Vagina (tissue), 2 donors: ENCODE data around the gene ZNF101. TPM values are rescaled to one million over a fixed set of nuclear protein-coding genes. Genes with fewer than 3 reads are reported as not detected.
"Not testable (repeated sequence)": the region's sequence is repeated elsewhere in the genome, so short reads cannot be mapped to it uniquely, and the experiment has no call there.

Experiments used
- DNase-seq, 2 donors: peaks; one replicate each; pipeline ENCODE4 v3.0.0-alpha.2; 2017; ENCODE audit errors: extremely low spot score in 2 of 2
- H3K27ac ChIP-seq: fragments of 200-600 bp; sonication (generic); one replicate; pipeline ENCODE4 v1.5.1; 2019
- H3K27me3 ChIP-seq: fragments of 200-600 bp; sonication (generic); one replicate; pipeline ENCODE4 v1.5.1; 2019
- H3K36me3 ChIP-seq, 2 donors: fragments of 200-600 bp; sonication (generic); one replicate each; pipeline ENCODE4 v1.5.1; 2017 to 2019
- H3K4me1 ChIP-seq: fragments of 200-600 bp; sonication (generic); one replicate; pipeline ENCODE4 v1.5.1; 2019
- H3K4me3 ChIP-seq, 2 donors: fragments of 200-600 bp; sonication (generic); 1 replicate in 1 of 2; 2 replicates in 1 of 2; pipeline ENCODE4 v1.5.1; 2016 to 2019
- H3K9me3 ChIP-seq: fragments of 200-600 bp; sonication (generic); one replicate; pipeline ENCODE4 v1.5.1; 2019
- POLR2A ChIP-seq, 2 donors: fragments of 450-650 bp; IDR thresholded peaks; one replicate each; pipeline ENCODE4 v1.6.1; 2017; ENCODE audit warnings: antibody characterized with exemption in 2 of 2, mild to moderate bottlenecking in 2 of 2, moderate library complexity in 2 of 2
- POLR2AphosphoS5 ChIP-seq, 2 donors: sonication (generic); formaldehyde crosslinking; IDR thresholded peaks; one replicate each; pipeline ENCODE4 v1.9.0; 2017; ENCODE audit warnings: antibody characterized with exemption in 2 of 2, mild to moderate bottlenecking in 2 of 2, low read depth in 1 of 2; ENCODE audit not compliant: insufficient read depth in 1 of 2
- intact Hi-C: fragments of 100-400 bp; cut with DNase I; formaldehyde crosslinking; loops from one replicate; pipeline ENCODE4 v1.15.1; 2023
- total RNA-seq: library from RNA; depleted of rRNA; stranded (reverse); fragments of >200 nt; gene quantifications from one replicate; pipeline ENCODE4 v1.2.3, GENCODE V29; 2016
- TF ChIP-seq, protein P1 (sequence below), 3 experiments: fragments of 450-650 bp in 2 of 3; fragments of 200-600 bp in 1 of 3; sonication (generic) in 1 of 3; IDR thresholded peaks; one replicate each; pipeline ENCODE4 v1.5.1; 2017 to 2019; ENCODE audit warnings: antibody characterized with exemption in 3 of 3, mild to moderate bottlenecking in 2 of 3, moderate library complexity in 2 of 3

ZNF101 gene
- total RNA-seq, 1 donor from 2014 or later = 6.9 TPM

DNA sequence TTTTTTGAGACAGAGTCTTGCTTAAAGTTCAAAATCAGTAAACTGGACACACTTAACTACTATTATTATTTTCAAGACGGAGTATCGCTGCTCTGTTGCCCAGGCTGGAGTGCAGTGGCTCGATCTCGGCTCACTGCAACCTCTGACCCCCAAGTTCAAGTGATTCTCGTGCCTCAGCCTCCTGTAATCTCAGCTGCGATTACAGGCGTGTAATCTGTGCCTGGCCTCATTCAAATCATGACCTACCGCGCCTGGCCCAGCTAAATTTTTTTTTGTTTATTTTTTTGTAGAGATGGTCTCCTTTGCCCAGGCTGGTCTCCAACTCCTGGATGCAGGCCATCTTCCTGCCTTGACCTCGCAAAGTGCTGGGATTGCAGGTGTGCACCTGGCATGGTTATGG, 23.0 kb downstream of the ZNF101 start:
- no peak for TF ChIP-seq POLR2A (IDR thresholded peaks at IDR 0.05)
- TF ChIP-seq, protein P1, sequence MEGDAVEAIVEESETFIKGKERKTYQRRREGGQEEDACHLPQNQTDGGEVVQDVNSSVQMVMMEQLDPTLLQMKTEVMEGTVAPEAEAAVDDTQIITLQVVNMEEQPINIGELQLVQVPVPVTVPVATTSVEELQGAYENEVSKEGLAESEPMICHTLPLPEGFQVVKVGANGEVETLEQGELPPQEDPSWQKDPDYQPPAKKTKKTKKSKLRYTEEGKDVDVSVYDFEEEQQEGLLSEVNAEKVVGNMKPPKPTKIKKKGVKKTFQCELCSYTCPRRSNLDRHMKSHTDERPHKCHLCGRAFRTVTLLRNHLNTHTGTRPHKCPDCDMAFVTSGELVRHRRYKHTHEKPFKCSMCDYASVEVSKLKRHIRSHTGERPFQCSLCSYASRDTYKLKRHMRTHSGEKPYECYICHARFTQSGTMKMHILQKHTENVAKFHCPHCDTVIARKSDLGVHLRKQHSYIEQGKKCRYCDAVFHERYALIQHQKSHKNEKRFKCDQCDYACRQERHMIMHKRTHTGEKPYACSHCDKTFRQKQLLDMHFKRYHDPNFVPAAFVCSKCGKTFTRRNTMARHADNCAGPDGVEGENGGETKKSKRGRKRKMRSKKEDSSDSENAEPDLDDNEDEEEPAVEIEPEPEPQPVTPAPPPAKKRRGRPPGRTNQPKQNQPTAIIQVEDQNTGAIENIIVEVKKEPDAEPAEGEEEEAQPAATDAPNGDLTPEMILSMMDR (IDR thresholded peaks at IDR 0.05) = no peak
- TF ChIP-seq POLR2AphosphoS5 (IDR thresholded peaks at IDR 0.05; ENCODE audit: insufficient read depth in 1 of 2, low read depth in 1 of 2) = no peak
- intact Hi-C loops = no loop called here
- no peaks in the 10 kb centered on the region for H3K36me3 ChIP-seq
- no peaks in the 10 kb centered on the region for H3K27me3 ChIP-seq
- no peaks in the 10 kb centered on the region for H3K9me3 ChIP-seq
- H3K27ac ChIP-seq = no peak overlapping the region
- no peak for DNase-seq
- H3K4me1 ChIP-seq = no peaks in the 10 kb centered on the region
- H3K4me3 ChIP-seq = no peak overlapping the region

DNA sequence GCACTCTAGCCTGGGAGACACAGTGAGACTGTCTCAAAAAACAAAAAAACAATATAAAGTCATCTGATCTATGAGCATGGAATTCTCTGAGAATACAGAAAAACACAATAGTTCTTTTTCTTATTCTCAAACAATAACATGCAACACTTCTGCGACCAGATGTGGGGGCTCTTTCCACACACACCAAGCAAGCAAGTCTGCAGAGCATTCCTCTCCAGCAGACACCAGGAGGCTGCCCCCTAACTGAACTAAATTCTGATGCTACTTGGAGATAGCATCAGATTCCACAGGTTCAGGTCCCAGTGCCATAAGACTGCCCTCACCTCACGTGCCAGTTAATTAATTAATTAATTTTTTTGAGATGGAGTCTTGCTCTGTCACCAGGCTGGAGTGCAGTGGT, 27.7 kb downstream of the ZNF101 start:
- Histone ChIP-seq H3K27ac (no peak overlapping the region), H3K4me3 (no peak overlapping the region), H3K4me1 (no peaks in the 10 kb centered on the region), H3K27me3 (no peaks in the 10 kb centered on the region), H3K36me3 (no peaks in the 10 kb centered on the region), H3K9me3 (peaks cover 4% of the 10 kb centered on the region)
- intact Hi-C loops = no loop called here
- DNase-seq = no peak
- TF ChIP-seq POLR2A (IDR thresholded peaks at IDR 0.05) = no peak

DNA sequence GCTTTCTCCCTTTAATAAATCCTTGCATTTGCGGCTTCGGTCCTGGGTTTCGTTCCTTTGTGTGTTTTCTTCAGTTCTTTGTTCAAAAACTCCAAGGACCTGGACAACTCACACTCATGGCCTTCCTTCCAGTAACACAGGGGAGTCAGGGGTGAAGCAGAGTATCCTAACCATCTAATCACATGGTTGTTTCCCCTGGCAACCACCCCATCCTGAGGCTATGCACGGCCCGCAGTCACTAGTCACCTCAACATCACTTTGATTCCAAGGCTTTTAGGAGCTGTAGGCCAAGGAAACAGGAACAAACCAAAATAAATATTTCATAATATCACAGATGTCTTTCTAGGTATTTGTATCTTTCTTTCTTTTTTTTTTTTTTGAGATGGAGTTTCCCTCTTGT, 28.9 kb downstream of the ZNF101 start:
- H3K27ac ChIP-seq = no peak overlapping the region
- H3K4me1 ChIP-seq = no peaks in the 10 kb centered on the region
- intact Hi-C loops = no loop called here
- no peaks in the 10 kb centered on the region for H3K36me3 ChIP-seq
- no peaks in the 10 kb centered on the region for H3K27me3 ChIP-seq
- H3K4me3 ChIP-seq = no peak overlapping the region
- TF ChIP-seq POLR2AphosphoS5 (IDR thresholded peaks at IDR 0.05; ENCODE audit: insufficient read depth in 1 of 2, low read depth in 1 of 2) = no peak
- TF ChIP-seq, protein P1 (IDR thresholded peaks at IDR 0.05) = no peak
- TF ChIP-seq POLR2A (IDR thresholded peaks at IDR 0.05) = no peak
- H3K9me3 ChIP-seq = peaks cover 4% of the 10 kb centered on the region
- no peak for DNase-seq

DNA sequence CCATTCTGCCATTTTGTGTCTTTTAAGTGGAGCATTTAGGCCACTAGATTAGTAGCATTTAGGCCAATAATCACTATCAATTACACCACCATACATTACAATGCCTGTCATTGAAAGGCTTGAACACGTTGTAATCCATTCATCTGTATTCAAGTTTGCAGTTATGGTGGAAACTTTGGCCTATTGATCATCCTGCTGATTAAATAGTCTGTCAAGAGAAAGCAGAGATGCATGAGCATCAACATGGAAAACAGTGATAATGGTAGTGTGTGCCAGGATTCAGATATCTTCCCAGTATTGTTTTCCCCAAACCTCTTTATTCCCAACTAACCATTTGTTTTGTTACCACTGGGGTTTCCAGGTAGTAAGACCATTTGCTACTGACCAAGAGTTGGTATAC, 31.9 kb downstream of the ZNF101 start:
- DNase-seq, H3K27ac ChIP-seq, H3K4me1 ChIP-seq, H3K27me3 ChIP-seq, H3K4me3 ChIP-seq, intact Hi-C loops, H3K9me3 ChIP-seq: not testable (repeated sequence)
- H3K36me3 ChIP-seq = peaks cover 0 to 12% of the 10 kb centered on the region in 2 donors

DNA sequence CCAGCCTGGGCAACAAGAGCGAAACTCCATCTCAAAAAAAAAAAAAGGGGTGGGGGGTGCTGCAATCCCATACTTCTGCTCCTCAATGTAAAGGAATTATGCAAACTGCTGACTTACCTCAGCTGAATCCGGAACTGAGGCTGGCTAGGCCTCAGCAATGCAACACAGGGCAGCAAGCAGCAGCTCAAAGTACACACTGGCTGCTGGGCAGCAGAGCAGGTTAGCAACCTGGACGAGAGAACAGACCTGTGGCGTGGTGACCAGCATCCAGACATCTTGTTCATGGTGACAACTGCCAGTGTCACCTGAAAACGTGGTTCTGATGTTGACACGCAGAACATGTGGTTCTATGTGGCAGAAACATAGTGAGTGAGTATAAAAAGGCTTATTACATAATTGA, 36.2 kb downstream of the ZNF101 start:
- H3K4me1 ChIP-seq = no peaks in the 10 kb centered on the region

DNA sequence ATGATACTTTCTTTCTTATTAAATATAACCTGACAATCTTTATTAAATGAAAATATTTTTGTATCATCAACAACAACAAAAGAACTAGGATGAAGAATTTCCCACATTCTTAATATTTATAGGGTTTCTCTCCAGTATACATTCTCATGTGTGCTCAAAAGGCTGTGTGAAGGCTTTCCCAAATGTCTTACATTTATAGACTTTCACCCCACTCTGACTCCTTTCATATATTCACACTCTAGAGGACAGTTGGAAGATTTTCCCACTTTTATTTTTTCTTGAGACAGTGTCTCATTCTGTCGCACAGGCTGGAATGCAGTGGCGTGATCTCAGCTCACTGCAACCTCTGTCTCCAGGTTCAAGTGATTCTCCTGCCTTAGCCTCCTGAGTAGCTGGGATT, 41.9 kb downstream of the ZNF101 start:
- Histone ChIP-seq H3K4me1 (no peaks in the 10 kb centered on the region), H3K27ac (no peak overlapping the region), H3K9me3 (peaks cover 94% of the 10 kb centered on the region), H3K36me3 (peaks cover 11 to 52% of the 10 kb centered on the region in 2 donors), H3K27me3 (no peaks in the 10 kb centered on the region), H3K4me3 (no peak overlapping the region)
- DNase-seq = no peak
- intact Hi-C loops = no loop called here
- TF ChIP-seq, protein P1 (IDR thresholded peaks at IDR 0.05) = no peak
- TF ChIP-seq POLR2AphosphoS5 (IDR thresholded peaks at IDR 0.05; ENCODE audit: insufficient read depth in 1 of 2, low read depth in 1 of 2) (no peak), POLR2A (IDR thresholded peaks at IDR 0.05) (no peak)

More for the DNA sequence above, 36.2 kb downstream of the ZNF101 start:
- intact Hi-C loops = no loop called here
- peaks cover 0 to 12% of the 10 kb centered on the region in 2 donors for H3K36me3 ChIP-seq
- H3K27me3 ChIP-seq = no peaks in the 10 kb centered on the region
- H3K4me3 ChIP-seq = no peak overlapping the region
- no peak for DNase-seq
- H3K27ac ChIP-seq = no peak overlapping the region
- H3K9me3 ChIP-seq = peaks cover 46% of the 10 kb centered on the region
- TF ChIP-seq POLR2A (IDR thresholded peaks at IDR 0.05) (no peak), POLR2AphosphoS5 (IDR thresholded peaks at IDR 0.05; ENCODE audit: insufficient read depth in 1 of 2, low read depth in 1 of 2) (no peak)
- TF ChIP-seq, protein P1 (IDR thresholded peaks at IDR 0.05) = no peak
